ENCODE measurements around the gene GOLGA8B.

GRCh38 chr15:34583399-34584329, at the start of gene GOLGA8B:
- peak in 2 of 4 donors; percentile 15 to 48 for TF ChIP-seq POLR2A (IDR thresholded peaks at IDR 0.05)
- peak in 1 of 6 experiments; percentile 24 for TF ChIP-seq CTCF (IDR thresholded peaks at IDR 0.05)
